HEK293 (cell line): ENCODE data around the gene SLC38A3.

ENCODE experiments used
- CTCF ChIA-PET: fragments of 350-600 bp; formaldehyde crosslinking; extraction: SDS; loops from one replicate; lab custom pipeline; 2021; ENCODE audit warnings: antibody characterized with exemption; lab: Yijun Ruan, JAX
- POLR2A ChIA-PET: fragments of 300-600 bp; formaldehyde crosslinking; extraction: SDS; loops from one replicate; lab custom pipeline; 2020; ENCODE audit warnings: antibody characterized with exemption, inconsistent platforms; lab: Yijun Ruan, JAX
- H3K27ac ChIP-seq: fragments of 200-500 bp; sonication (Bioruptor generic); 2 replicates; pipeline ENCODE4 v1.5.1; 2014; ENCODE audit warnings: low read depth, low read length, control low read depth, inconsistent platforms; ENCODE audit errors: extremely low read depth
- H3K36me3 ChIP-seq, 2 experiments: fragments of 200-500 bp in 1 of 2; sonication (Bioruptor generic) in 1 of 2; 1 replicate in 1 of 2; 2 replicates in 1 of 2; pipeline ENCODE4 v1.5.1; 2014 to 2017; ENCODE audit warnings: inconsistent platforms in 2 of 2, low read length in 2 of 2; ENCODE audit not compliant: control insufficient read depth in 2 of 2, insufficient read depth in 1 of 2
- H3K4me1 ChIP-seq: fragments of 200-500 bp; sonication (Bioruptor generic); 2 replicates; pipeline ENCODE4 v1.5.1; 2014; ENCODE audit warnings: mild to moderate bottlenecking, low read length, inconsistent platforms; ENCODE audit not compliant: control insufficient read depth, insufficient read depth
- H3K4me3 ChIP-seq: 2 replicates; pipeline ENCODE4 v1.5.1; 2011; ENCODE audit warnings: low read depth, mild to moderate bottlenecking, control low read depth, low read length, moderate library complexity
- H3K9me3 ChIP-seq: fragments of 200-500 bp; sonication (Bioruptor generic); 2 replicates; pipeline ENCODE4 v1.5.1; 2014; ENCODE audit warnings: low read depth, low read length, inconsistent platforms; ENCODE audit not compliant: control insufficient read depth, insufficient read depth
- HIC1 ChIP-seq: fragments of 450-650 bp; formaldehyde crosslinking; IDR thresholded peaks from 2 replicates; pipeline ENCODE4 v1.5.1; 2016; ENCODE audit warnings: missing biosample characterization, missing genetic modification characterization
- PRDM1 ChIP-seq: fragments of 450-650 bp; formaldehyde crosslinking; IDR thresholded peaks from 2 replicates; pipeline ENCODE4; 2016; ENCODE audit warnings: missing biosample characterization, missing genetic modification characterization
- ZBTB49 ChIP-seq: fragments of 450-650 bp; formaldehyde crosslinking; IDR thresholded peaks from 2 replicates; pipeline ENCODE4 v1.5.1; 2016; ENCODE audit warnings: missing biosample characterization, missing genetic modification characterization, low read depth
- ZFP41 ChIP-seq: fragments of 450-650 bp; formaldehyde crosslinking; IDR thresholded peaks from 2 replicates; pipeline ENCODE4 v1.5.1; 2016; ENCODE audit warnings: missing biosample characterization, missing genetic modification characterization, borderline replicate concordance
- ZNF10 ChIP-seq: fragments of 450-650 bp; formaldehyde crosslinking; IDR thresholded peaks from 2 replicates; pipeline ENCODE4 v1.5.1; 2017; ENCODE audit warnings: missing biosample characterization, missing genetic modification characterization
- ZNF132 ChIP-seq: fragments of 450-650 bp; formaldehyde crosslinking; IDR thresholded peaks from 2 replicates; pipeline ENCODE4 v1.5.1; 2017; ENCODE audit warnings: missing biosample characterization, missing genetic modification characterization, borderline replicate concordance
- ZNF202 ChIP-seq: fragments of 450-650 bp; formaldehyde crosslinking; IDR thresholded peaks from 2 replicates; pipeline ENCODE4 v1.5.1; 2016; ENCODE audit warnings: missing biosample characterization, missing genetic modification characterization, borderline replicate concordance
- ZNF214 ChIP-seq: fragments of 450-650 bp; formaldehyde crosslinking; IDR thresholded peaks from 2 replicates; pipeline ENCODE4 v1.5.1; 2017; ENCODE audit warnings: missing biosample characterization, mild to moderate bottlenecking, missing genetic modification characterization, borderline replicate concordance
- ZNF423 ChIP-seq: fragments of 450-650 bp; formaldehyde crosslinking; IDR thresholded peaks from 2 replicates; pipeline ENCODE4 v1.5.1; 2016; ENCODE audit warnings: missing biosample characterization, missing genetic modification characterization
- ZNF549 ChIP-seq: fragments of 450-650 bp; IDR thresholded peaks from 2 replicates; pipeline ENCODE4 v1.5.1; 2018; ENCODE audit warnings: missing biosample characterization, missing genetic modification characterization, mild to moderate bottlenecking, inconsistent platforms, moderate library complexity
- ZNF600 ChIP-seq: fragments of 450-650 bp; formaldehyde crosslinking; IDR thresholded peaks from 2 replicates; pipeline ENCODE4 v1.5.1; 2016; ENCODE audit warnings: missing biosample characterization, missing genetic modification characterization
- ZNF701 ChIP-seq: fragments of 450-650 bp; formaldehyde crosslinking; IDR thresholded peaks from 2 replicates; pipeline ENCODE4 v1.5.1; 2016; ENCODE audit warnings: missing biosample characterization, missing genetic modification characterization
- ZNF768 ChIP-seq: fragments of 450-650 bp; formaldehyde crosslinking; IDR thresholded peaks from 2 replicates; pipeline ENCODE4 v1.5.1; 2018; ENCODE audit warnings: missing biosample characterization, mild to moderate bottlenecking, missing genetic modification characterization
- ZNF830 ChIP-seq: fragments of 450-650 bp; IDR thresholded peaks from 2 replicates; pipeline ENCODE4 v1.5.0; 2018; ENCODE audit warnings: missing biosample characterization, missing genetic modification characterization, low read depth, mild to moderate bottlenecking, moderate library complexity
- ZSCAN5A ChIP-seq: fragments of 450-650 bp; formaldehyde crosslinking; IDR thresholded peaks from 2 replicates; pipeline ENCODE4 v1.5.1; 2016; ENCODE audit warnings: missing biosample characterization, missing genetic modification characterization
- TF ChIP-seq, protein P1 (sequence below): fragments of 450-650 bp; formaldehyde crosslinking; IDR thresholded peaks from 2 replicates; pipeline ENCODE4 v1.5.1; 2017; ENCODE audit warnings: missing biosample characterization, missing genetic modification characterization
- TF ChIP-seq, protein P2 (sequence below): fragments of 450-650 bp; formaldehyde crosslinking; IDR thresholded peaks from 2 replicates; pipeline ENCODE4 v1.5.1; 2016; ENCODE audit warnings: missing biosample characterization, missing genetic modification characterization
- TF ChIP-seq, protein P3 (sequence below): fragments of 450-650 bp; formaldehyde crosslinking; IDR thresholded peaks from 2 replicates; pipeline ENCODE4 v1.5.1; 2016; ENCODE audit warnings: missing biosample characterization, missing genetic modification characterization
- TF ChIP-seq, protein P4 (sequence below): fragments of 450-650 bp; formaldehyde crosslinking; IDR thresholded peaks from 2 replicates; pipeline ENCODE4 v1.5.0; 2017; ENCODE audit warnings: missing biosample characterization, missing genetic modification characterization, borderline replicate concordance

Gene SLC38A3

GRCh38 chr3:50212971-50213370 is 7.9 kb downstream of the SLC38A3 start:
- ChIA-PET CTCF (interaction anchor here (0.6 to 17.6 kb wide), 2 partner anchors 20 to 59 kb away, joined by 3 to 237 read pairs; partner anchors contain the start of gene GNAT1), POLR2A (no interaction called here)
- no peaks in the 10 kb centered on the region for H3K36me3 ChIP-seq
- no peak overlapping the region for H3K27ac ChIP-seq
- no peak overlapping the region for H3K4me3 ChIP-seq
- no peaks in the 10 kb centered on the region for H3K4me1 ChIP-seq
- TF ChIP-seq ZNF830 (tag by site-specific recombination) (no peak), HIC1 (tag by site-specific recombination) (no peak), ZNF549 (tag by site-specific recombination) (no peak), ZNF600 (tag by site-specific recombination) (no peak), ZNF701 (tag by site-specific recombination) (no peak), ZNF423 (tag by site-specific recombination) (no peak)
- TF ChIP-seq, protein P1, sequence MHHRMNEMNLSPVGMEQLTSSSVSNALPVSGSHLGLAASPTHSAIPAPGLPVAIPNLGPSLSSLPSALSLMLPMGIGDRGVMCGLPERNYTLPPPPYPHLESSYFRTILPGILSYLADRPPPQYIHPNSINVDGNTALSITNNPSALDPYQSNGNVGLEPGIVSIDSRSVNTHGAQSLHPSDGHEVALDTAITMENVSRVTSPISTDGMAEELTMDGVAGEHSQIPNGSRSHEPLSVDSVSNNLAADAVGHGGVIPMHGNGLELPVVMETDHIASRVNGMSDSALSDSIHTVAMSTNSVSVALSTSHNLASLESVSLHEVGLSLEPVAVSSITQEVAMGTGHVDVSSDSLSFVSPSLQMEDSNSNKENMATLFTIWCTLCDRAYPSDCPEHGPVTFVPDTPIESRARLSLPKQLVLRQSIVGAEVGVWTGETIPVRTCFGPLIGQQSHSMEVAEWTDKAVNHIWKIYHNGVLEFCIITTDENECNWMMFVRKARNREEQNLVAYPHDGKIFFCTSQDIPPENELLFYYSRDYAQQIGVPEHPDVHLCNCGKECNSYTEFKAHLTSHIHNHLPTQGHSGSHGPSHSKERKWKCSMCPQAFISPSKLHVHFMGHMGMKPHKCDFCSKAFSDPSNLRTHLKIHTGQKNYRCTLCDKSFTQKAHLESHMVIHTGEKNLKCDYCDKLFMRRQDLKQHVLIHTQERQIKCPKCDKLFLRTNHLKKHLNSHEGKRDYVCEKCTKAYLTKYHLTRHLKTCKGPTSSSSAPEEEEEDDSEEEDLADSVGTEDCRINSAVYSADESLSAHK (tag by site-specific recombination), result no peak
- TF ChIP-seq, protein P2, sequence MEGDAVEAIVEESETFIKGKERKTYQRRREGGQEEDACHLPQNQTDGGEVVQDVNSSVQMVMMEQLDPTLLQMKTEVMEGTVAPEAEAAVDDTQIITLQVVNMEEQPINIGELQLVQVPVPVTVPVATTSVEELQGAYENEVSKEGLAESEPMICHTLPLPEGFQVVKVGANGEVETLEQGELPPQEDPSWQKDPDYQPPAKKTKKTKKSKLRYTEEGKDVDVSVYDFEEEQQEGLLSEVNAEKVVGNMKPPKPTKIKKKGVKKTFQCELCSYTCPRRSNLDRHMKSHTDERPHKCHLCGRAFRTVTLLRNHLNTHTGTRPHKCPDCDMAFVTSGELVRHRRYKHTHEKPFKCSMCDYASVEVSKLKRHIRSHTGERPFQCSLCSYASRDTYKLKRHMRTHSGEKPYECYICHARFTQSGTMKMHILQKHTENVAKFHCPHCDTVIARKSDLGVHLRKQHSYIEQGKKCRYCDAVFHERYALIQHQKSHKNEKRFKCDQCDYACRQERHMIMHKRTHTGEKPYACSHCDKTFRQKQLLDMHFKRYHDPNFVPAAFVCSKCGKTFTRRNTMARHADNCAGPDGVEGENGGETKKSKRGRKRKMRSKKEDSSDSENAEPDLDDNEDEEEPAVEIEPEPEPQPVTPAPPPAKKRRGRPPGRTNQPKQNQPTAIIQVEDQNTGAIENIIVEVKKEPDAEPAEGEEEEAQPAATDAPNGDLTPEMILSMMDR (tag by site-specific recombination), result no peak
- H3K9me3 ChIP-seq, result no peaks in the 10 kb centered on the region

DNA sequence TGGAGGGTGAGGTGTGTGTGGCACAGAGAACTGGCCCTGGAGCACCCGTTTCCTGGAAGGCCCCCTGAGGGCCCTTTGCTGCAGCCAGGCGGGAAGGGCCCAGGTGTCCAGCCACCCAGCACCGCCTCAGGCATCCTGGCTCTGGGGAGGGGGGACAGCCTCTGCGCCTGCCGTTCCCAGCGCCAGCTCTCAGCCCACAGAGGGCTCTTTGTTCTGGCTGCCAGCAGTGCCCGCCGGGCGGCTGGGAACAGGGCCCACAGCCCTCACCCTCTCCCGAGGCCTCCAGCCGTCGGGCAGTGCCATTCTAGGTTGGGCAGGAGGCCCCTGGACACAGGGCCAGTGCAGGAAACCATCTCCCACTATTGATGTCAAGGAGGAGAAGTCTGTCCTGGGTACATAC is 8.3 kb downstream of the SLC38A3 start:
- Histone ChIP-seq H3K27ac (no peak overlapping the region), H3K4me1 (no peaks in the 10 kb centered on the region), H3K4me3 (no peak overlapping the region), H3K9me3 (no peaks in the 10 kb centered on the region), H3K36me3 (peaks cover 0 to 2% of the 10 kb centered on the region in 2 experiments; a peak in 1 of 3 replicates)
- CTCF ChIA-PET, result interaction anchor here (0.6 to 17.6 kb wide), 2 partner anchors 20 to 59 kb away, joined by 3 to 237 read pairs; partner anchors contain the start of gene GNAT1
- POLR2A ChIA-PET, result no interaction called here
- no peak for TF ChIP-seq PRDM1
- TF ChIP-seq, protein P3, sequence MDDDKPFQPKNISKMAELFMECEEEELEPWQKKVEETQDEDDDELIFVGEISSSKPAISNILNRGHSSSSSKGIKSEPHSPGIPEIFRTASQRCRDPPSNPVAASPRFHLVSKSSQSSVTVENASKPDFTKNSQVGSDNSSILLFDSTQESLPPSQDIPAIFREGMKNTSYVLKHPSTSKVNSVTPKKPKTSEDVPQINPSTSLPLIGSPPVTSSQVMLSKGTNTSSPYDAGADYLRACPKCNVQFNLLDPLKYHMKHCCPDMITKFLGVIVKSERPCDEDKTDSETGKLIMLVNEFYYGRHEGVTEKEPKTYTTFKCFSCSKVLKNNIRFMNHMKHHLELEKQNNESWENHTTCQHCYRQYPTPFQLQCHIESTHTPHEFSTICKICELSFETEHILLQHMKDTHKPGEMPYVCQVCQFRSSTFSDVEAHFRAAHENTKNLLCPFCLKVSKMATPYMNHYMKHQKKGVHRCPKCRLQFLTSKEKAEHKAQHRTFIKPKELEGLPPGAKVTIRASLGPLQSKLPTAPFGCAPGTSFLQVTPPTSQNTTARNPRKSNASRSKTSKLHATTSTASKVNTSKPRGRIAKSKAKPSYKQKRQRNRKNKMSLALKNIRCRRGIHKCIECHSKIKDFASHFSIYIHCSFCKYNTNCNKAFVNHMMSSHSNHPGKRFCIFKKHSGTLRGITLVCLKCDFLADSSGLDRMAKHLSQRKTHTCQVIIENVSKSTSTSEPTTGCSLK (tag by site-specific recombination), result no peak
- TF ChIP-seq, protein P4, sequence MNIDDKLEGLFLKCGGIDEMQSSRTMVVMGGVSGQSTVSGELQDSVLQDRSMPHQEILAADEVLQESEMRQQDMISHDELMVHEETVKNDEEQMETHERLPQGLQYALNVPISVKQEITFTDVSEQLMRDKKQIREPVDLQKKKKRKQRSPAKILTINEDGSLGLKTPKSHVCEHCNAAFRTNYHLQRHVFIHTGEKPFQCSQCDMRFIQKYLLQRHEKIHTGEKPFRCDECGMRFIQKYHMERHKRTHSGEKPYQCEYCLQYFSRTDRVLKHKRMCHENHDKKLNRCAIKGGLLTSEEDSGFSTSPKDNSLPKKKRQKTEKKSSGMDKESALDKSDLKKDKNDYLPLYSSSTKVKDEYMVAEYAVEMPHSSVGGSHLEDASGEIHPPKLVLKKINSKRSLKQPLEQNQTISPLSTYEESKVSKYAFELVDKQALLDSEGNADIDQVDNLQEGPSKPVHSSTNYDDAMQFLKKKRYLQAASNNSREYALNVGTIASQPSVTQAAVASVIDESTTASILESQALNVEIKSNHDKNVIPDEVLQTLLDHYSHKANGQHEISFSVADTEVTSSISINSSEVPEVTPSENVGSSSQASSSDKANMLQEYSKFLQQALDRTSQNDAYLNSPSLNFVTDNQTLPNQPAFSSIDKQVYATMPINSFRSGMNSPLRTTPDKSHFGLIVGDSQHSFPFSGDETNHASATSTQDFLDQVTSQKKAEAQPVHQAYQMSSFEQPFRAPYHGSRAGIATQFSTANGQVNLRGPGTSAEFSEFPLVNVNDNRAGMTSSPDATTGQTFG, result no peak
- no peak for TF ChIP-seq ZBTB49 (tag by site-specific recombination)
- TF ChIP-seq ZNF132 (tag by site-specific recombination), result no peak
- TF ChIP-seq ZNF10 (tag by site-specific recombination), result no peak
- no peak for TF ChIP-seq ZSCAN5A (tag by site-specific recombination)
- no peak for TF ChIP-seq ZNF768 (tag by site-specific recombination)
- TF ChIP-seq ZFP41 (tag by site-specific recombination), result no peak
- TF ChIP-seq ZNF214 (tag by site-specific recombination), result no peak
- TF ChIP-seq ZNF202 (tag by site-specific recombination), result no peak
